Suprapubic skin (tissue), 4 donors: ENCODE data around the gene ATXN7L1. TPM values are rescaled to one million over a fixed set of nuclear protein-coding genes. Genes with fewer than 3 reads are reported as not detected.
"Not testable (repeated sequence)": the region's sequence is repeated elsewhere in the genome, so short reads cannot be mapped to it uniquely, and the experiment has no call there.

Experiments used
- DNase-seq, 2 donors: peaks; one replicate each; pipeline ENCODE4 v3.0.0-alpha.2; 2019; ENCODE audit warnings: low spot score in 2 of 2
- H3K27ac ChIP-seq: fragments of 200-600 bp; sonication (generic); one replicate; pipeline ENCODE4 v1.5.1; 2019
- H3K27me3 ChIP-seq: fragments of 200-600 bp; sonication (generic); one replicate; pipeline ENCODE4 v1.5.1; 2019
- H3K36me3 ChIP-seq: fragments of 200-600 bp; sonication (generic); one replicate; pipeline ENCODE4 v1.5.1; 2019
- H3K4me1 ChIP-seq: fragments of 200-600 bp; sonication (generic); one replicate; pipeline ENCODE4 v1.5.1; 2019
- H3K4me3 ChIP-seq: fragments of 200-600 bp; sonication (generic); one replicate; pipeline ENCODE4 v1.5.1; 2019; ENCODE audit warnings: mild to moderate bottlenecking
- H3K9me3 ChIP-seq: fragments of 200-600 bp; sonication (generic); one replicate; pipeline ENCODE4 v1.5.1; 2019
- CTCF ChIP-seq, 2 donors: fragments of 200-600 bp in 1 of 2; fragments of 450-650 bp in 1 of 2; sonication (generic) in 1 of 2; IDR thresholded peaks; one replicate each; pipeline ENCODE4 v1.5.1; 2016 to 2019; ENCODE audit warnings: antibody characterized with exemption in 2 of 2, mild to moderate bottlenecking in 1 of 2, moderate library complexity in 1 of 2
- EP300 ChIP-seq: sonication (generic); formaldehyde crosslinking; IDR thresholded peaks from one replicate; pipeline ENCODE4 v1.6.1; 2017; ENCODE audit warnings: antibody characterized with exemption
- POLR2A ChIP-seq, 2 donors: fragments of 450-650 bp; IDR thresholded peaks; one replicate each; pipeline ENCODE4 v1.6.1; 2017; ENCODE audit warnings: antibody characterized with exemption in 2 of 2, mild to moderate bottlenecking in 2 of 2, moderate library complexity in 2 of 2
- POLR2AphosphoS5 ChIP-seq, 3 donors: sonication (generic); formaldehyde crosslinking; IDR thresholded peaks; one replicate each; pipeline ENCODE4 v1.6.1; 2017; ENCODE audit warnings: antibody characterized with exemption in 3 of 3
- whole genome bisulfite sequencing: methylation state at CpG from one replicate; pipeline ENCODE4 v1.1.5; 2018; 5-methylcytosine and 5-hydroxymethylcytosine counted together
- total RNA-seq, 4 donors: library from RNA; depleted of rRNA; stranded (reverse); fragments of >200 nt; gene quantifications; one replicate each; pipeline ENCODE4 v1.1.0, GENCODE V29; 2016

The ATXN7L1 gene
- total RNA-seq, 4 donors from 2014 or later, result 14.8 to 35.6 (median 17.3) TPM

GRCh38 chr7:105703207-105703930 lies 173.0 kb downstream of the ATXN7L1 start:
- 79% methylated on average over 10 of the region's 10 CpGs for WGBS
- DNase-seq, result no peak
- Histone ChIP-seq H3K9me3 (no peaks in the 10 kb centered on the region), H3K36me3 (no peaks in the 10 kb centered on the region), H3K4me3 (no peak overlapping the region), H3K27me3 (no peaks in the 10 kb centered on the region), H3K4me1 (no peaks in the 10 kb centered on the region), H3K27ac (no peak overlapping the region)
- TF ChIP-seq EP300 (no peak), CTCF (IDR thresholded peaks at IDR 0.05) (no peak), POLR2A (IDR thresholded peaks at IDR 0.05) (no peak), POLR2AphosphoS5 (IDR thresholded peaks at IDR 0.05) (no peak)

GRCh38 chr7:105699568-105700236 lies 176.7 kb downstream of the ATXN7L1 start:
- Histone ChIP-seq H3K27me3 (no peaks in the 10 kb centered on the region), H3K36me3 (no peaks in the 10 kb centered on the region), H3K9me3 (no peaks in the 10 kb centered on the region), H3K27ac (no peak overlapping the region), H3K4me1 (no peaks in the 10 kb centered on the region), H3K4me3 (no peak overlapping the region)
- WGBS, result 83% methylated on average over 8 of the region's 8 CpGs
- TF ChIP-seq POLR2A (IDR thresholded peaks at IDR 0.05), result no peak
- no peak for TF ChIP-seq EP300
- no peak for TF ChIP-seq POLR2AphosphoS5 (IDR thresholded peaks at IDR 0.05)
- no peak for TF ChIP-seq CTCF (IDR thresholded peaks at IDR 0.05)
- no peak for DNase-seq

GRCh38 chr7:105698531-105698930 lies 177.9 kb downstream of the ATXN7L1 start:
- 90% methylated on average over 6 of the region's 6 CpGs for WGBS
- Histone ChIP-seq H3K4me3 (no peak overlapping the region), H3K4me1 (no peaks in the 10 kb centered on the region), H3K9me3 (no peaks in the 10 kb centered on the region), H3K27me3 (no peaks in the 10 kb centered on the region), H3K27ac (no peak overlapping the region), H3K36me3 (no peaks in the 10 kb centered on the region)
- TF ChIP-seq POLR2AphosphoS5 (IDR thresholded peaks at IDR 0.05), result no peak
- TF ChIP-seq EP300, result no peak
- TF ChIP-seq POLR2A (IDR thresholded peaks at IDR 0.05), result no peak
- TF ChIP-seq CTCF (IDR thresholded peaks at IDR 0.05), result no peak
- DNase-seq, result no peak

- Histone ChIP-seq H3K27ac (no peak overlapping the region), H3K4me3 (no peak overlapping the region), H3K27me3 (no peaks in the 10 kb centered on the region), H3K36me3 (no peaks in the 10 kb centered on the region), H3K9me3 (no peaks in the 10 kb centered on the region), H3K4me1 (peaks cover 1% of the 10 kb centered on the region)
- TF ChIP-seq CTCF (IDR thresholded peaks at IDR 0.05) (no peak), EP300 (no peak), POLR2A (IDR thresholded peaks at IDR 0.05) (no peak), POLR2AphosphoS5 (IDR thresholded peaks at IDR 0.05) (no peak)
- no peak for DNase-seq
- 93% methylated on average over 5 of the region's 5 CpGs for WGBS
Observed at GRCh38 chr7:105697753-105698152, 178.6 kb downstream of the ATXN7L1 start.

- H3K4me1 ChIP-seq, H3K36me3 ChIP-seq, H3K9me3 ChIP-seq, H3K4me3 ChIP-seq, H3K27me3 ChIP-seq, DNase-seq, H3K27ac ChIP-seq: not testable (repeated sequence)
- WGBS, result 84% methylated on average over 11 of the region's 11 CpGs
Observed at GRCh38 chr7:105697169-105697568, 179.2 kb downstream of the ATXN7L1 start.
